Mesodermal cell (in vitro differentiated cells): ENCODE results near the gene CCDC9. TPM values are rescaled to one million over a fixed set of nuclear protein-coding genes. Genes with fewer than 3 reads are reported as not detected.

Experiments
- H3K27ac ChIP-seq: 2 replicates; pipeline ENCODE4 v1.7.0; 2013; ENCODE audit warnings: mild to moderate bottlenecking, low read depth, low read length, moderate library complexity; ENCODE audit not compliant: severe bottlenecking
- H3K36me3 ChIP-seq: 2 replicates; pipeline ENCODE4 v1.7.1; 2013; ENCODE audit warnings: mild to moderate bottlenecking, low read length, moderate library complexity; ENCODE audit not compliant: control insufficient read depth, insufficient read depth
- H3K4me1 ChIP-seq: one replicate; pipeline ENCODE4 v1.7.1; 2013; ENCODE audit warnings: mild to moderate bottlenecking, low read length; ENCODE audit not compliant: insufficient read depth, control insufficient read depth, poor library complexity, severe bottlenecking
- H3K4me3 ChIP-seq: 2 replicates; pipeline ENCODE4 v1.7.0; 2013; ENCODE audit warnings: low read length, control low read depth, mild to moderate bottlenecking; ENCODE audit not compliant: insufficient read depth, poor library complexity, severe bottlenecking; ENCODE audit errors: extremely low read depth
- H3K9me3 ChIP-seq: 2 replicates; pipeline ENCODE4 v1.7.1; 2013; ENCODE audit warnings: mild to moderate bottlenecking, low read length, moderate library complexity; ENCODE audit not compliant: control insufficient read depth
- WGBS, 2 experiments: methylation state at CpG; one replicate each; pipeline ENCODE4 v1.1.5; 2013; ENCODE audit warnings: missing lambda C conversion rate in 2 of 2; ENCODE audit not compliant: insufficient coverage in 2 of 2; 5-methylcytosine and 5-hydroxymethylcytosine counted together
- polyA plus RNA-seq, 2 experiments: library from polyadenylated mRNA; stranded (reverse); fragments of 50-300 nt; gene quantifications; one replicate each; pipeline ENCODE4 v1.2.3, GENCODE V29; 2013

Gene CCDC9
- polyA plus RNA-seq (2013, experiment 1 of 2): 24.1 TPM
- polyA plus RNA-seq (2013, experiment 2 of 2): 20.9 TPM

DNA sequence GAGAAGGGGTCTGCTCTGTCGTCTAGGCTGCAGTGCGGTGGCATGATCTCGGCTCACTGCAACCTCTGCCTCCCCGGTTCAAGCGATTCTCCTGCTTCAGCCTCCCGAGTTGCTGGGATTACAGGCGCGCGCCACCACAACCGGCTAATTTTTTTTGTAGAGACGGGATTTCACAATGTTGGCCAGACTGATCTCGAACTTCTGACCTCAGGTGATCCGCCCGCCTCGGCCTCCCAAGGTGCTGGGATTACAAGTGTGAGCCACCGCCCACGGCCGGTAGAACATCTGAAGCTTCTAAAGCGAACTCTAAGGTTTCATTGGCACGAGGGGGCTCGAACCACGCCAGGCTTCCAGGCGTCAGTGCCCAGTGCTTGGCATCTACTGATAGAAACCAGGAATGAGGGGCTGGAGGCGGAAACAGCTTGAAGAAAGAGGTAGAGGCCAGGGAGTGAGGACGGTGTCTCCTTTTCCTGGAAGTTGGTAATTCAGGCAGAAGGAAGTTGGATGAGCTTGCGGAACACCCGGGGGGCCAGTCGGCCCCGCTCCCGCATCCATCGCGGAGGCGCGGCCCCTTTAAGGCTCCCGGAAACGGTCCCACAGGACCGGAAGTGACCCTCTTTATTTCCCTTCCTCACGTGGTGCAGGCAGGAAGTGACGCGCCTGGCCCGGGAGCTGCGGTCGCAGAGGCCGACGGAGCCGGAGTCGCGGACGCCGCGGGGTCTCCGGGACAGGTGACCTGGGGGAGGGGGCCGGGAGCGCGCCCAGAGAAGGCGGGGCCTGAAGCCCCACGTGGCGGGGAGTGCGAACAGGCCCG is at the start of gene CCDC9:
Gene CCDC9, plus strand, starts transcription at position 647 of the 814 bp plus-strand sequence. CDS start 1,876 bp downstream, outside the sequence.
- Histone ChIP-seq H3K36me3 (peaks cover 27% of the 10 kb centered on the region), H3K4me1 (peaks cover 26% of the 10 kb centered on the region), H3K9me3 (no peaks in the 10 kb centered on the region), H3K27ac (peak within 1 kb of the TSS; percentile 97), H3K4me3 (peak within 1 kb of the TSS; percentile 58)
- 33 to 34% methylated on average over 51 to 54 of the region's 60 CpGs for WGBS, 2 experiments

- Histone ChIP-seq H3K4me1 (peaks cover 7% of the 10 kb centered on the region), H3K4me3 (no peak overlapping the region), H3K9me3 (no peaks in the 10 kb centered on the region), H3K36me3 (peaks cover 76% of the 10 kb centered on the region), H3K27ac (peak overlapping the region; percentile 64)
- 81 to 92% methylated on average over 10 to 12 of the region's 13 CpGs for WGBS, 2 experiments
Observed at GRCh38 chr19:47209319-47210179, 46.8 kb upstream of the CCDC9 start.

DNA sequence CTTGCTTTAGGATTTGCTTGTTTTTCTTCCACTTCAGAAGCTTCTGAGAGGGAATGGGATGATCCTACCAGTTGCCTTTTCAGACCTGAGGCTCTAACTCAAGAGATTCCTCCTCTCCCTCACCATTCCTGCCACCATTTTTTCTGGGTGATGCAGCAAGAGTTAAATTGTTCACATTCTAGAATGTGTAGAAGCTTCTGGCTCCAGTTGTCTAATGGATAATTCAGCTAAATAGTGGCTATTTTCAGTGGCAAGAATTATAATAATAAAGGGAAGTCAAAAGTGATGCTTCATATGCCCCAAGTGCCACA is 46.2 kb upstream of the CCDC9 start:
- H3K27ac ChIP-seq: peak overlapping the region; percentile 64
- no peaks in the 10 kb centered on the region for H3K9me3 ChIP-seq
- H3K4me3 ChIP-seq: no peak overlapping the region
- peaks cover 70% of the 10 kb centered on the region for H3K36me3 ChIP-seq
- H3K4me1 ChIP-seq: peaks cover 7% of the 10 kb centered on the region

DNA sequence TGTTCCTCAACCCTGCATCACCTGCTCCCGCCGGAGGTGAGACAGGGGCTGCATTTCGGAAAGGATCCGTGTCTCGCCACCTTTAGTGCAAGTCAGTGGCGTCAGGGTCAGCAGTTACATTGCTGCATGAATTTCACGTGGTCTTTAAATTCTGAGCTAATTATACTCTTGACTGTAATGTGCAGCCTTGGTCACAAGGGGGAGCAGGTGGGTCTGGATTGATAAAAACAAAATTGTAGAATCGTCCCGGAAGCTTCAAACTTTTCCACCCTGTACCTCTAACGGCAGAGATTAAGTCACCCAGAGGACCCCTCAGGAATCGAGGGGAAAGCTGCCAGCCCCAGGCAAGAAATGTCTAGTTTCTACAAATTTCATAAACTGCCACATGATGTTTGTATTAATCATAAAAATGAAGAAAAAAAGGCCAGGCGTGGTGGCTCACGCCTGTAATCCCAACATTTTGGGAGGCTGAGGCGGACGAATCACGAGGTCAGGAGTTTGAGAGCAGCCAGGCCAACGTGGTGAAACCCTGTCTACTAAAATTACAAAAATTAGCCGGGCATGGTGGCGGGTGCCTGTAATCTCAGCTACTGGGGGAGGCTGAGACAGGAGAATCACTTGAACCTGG is 45.5 kb upstream of the CCDC9 start:
- H3K27ac ChIP-seq: peak overlapping the region; percentile 64
- peaks cover 64% of the 10 kb centered on the region for H3K36me3 ChIP-seq
- H3K4me1 ChIP-seq: peaks cover 7% of the 10 kb centered on the region
- 59 to 72% methylated on average over 14 to 15 of the region's 19 CpGs for WGBS, 2 experiments
- H3K4me3 ChIP-seq: no peak overlapping the region
- no peaks in the 10 kb centered on the region for H3K9me3 ChIP-seq

DNA sequence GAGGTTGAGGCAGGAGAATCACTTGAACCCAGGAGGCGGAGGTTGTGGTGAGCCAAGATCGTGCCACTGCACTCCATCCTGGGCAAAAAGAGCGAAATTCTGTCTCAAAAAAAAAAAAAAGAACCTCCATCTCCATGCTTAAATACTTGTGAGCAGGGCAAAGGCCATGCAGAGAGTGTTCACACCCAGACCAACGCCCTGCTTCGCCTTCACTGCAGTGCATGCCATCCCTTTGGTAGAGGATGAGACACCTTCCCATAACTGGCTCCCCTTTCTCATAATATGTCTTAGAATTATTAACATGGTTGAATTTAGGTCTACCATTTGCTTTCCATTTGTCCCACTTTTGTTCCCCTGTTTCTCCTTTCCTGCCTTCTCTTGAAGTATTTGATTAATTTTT is 40.7 kb upstream of the CCDC9 start:
- WGBS, 2 experiments: 95 to 96% methylated on average over 3 to 5 of the region's 5 CpGs

GRCh38 chr19:47221080-47221841 is 35.1 kb upstream of the CCDC9 start:
- Histone ChIP-seq H3K36me3 (peaks cover 49% of the 10 kb centered on the region), H3K4me3 (no peak overlapping the region), H3K4me1 (peaks cover 5% of the 10 kb centered on the region), H3K9me3 (no peaks in the 10 kb centered on the region), H3K27ac (no peak overlapping the region)
- WGBS, 2 experiments: 93 to 95% methylated on average over 21 to 25 of the region's 33 CpGs

More for the DNA sequence above, 40.7 kb upstream of the CCDC9 start:
- no peak overlapping the region for H3K4me3 ChIP-seq
- H3K36me3 ChIP-seq: peaks cover 23% of the 10 kb centered on the region
- H3K9me3 ChIP-seq: no peaks in the 10 kb centered on the region
- H3K4me1 ChIP-seq: no peaks in the 10 kb centered on the region
- no peak overlapping the region for H3K27ac ChIP-seq

DNA sequence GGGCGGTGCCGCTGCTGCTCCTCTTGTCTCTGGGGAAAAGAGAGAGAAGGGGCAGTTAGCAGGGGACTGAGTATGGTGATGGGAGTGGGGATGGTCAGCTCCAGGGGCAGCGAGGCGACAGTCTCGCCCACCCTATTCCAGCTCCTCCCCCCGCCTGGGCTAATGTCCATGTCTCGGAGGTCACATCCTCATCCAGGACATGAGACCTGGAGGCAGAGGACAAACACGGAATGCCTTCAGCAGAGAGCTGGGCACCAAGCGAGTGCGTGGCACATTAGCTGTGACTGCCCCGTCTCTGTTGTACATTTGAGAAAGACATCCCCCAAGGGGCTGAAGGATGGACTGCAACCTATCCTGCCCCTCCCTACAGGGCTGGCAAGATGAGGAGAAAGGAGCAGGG is 34.4 kb upstream of the CCDC9 start:
- WGBS, 2 experiments: 92 to 96% methylated on average over 7 of the region's 11 CpGs
- Histone ChIP-seq H3K9me3 (no peaks in the 10 kb centered on the region), H3K36me3 (peaks cover 49% of the 10 kb centered on the region), H3K4me1 (peaks cover 12% of the 10 kb centered on the region), H3K4me3 (no peak overlapping the region), H3K27ac (no peak overlapping the region)

DNA sequence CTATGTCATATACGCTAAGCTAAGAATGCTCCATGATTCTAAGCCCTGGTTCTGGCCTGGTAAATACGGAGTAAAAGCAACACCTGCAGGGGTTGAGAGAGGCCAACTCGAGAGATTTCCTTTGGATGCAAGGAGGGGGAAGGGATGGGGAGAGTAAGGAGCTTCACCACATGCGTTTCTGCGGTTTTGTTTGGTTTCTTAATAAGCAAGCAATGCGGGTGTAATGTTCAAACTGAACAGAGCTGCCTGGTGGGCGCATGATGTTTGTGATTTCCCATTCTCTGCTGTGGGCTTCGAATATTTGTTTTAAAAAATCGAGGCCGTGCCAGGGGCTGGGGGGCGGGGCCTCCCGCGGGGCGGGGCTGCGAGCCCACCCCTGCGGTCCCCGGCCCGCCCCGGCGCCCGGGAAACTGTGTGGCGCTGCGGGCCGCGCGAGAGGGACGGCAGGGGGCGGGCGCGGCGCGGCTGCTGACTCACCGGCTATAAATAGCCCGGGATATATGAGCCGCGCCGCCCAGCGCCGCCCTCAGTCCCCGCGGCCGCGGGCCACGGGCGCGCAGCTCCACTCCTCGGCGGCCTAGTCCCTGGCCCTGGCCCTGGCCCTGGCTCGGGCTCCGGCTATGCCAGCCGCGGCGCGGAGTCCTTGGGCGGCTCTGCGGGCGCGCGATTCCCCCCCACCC is 30.4 kb upstream of the CCDC9 start:
- no peaks in the 10 kb centered on the region for H3K9me3 ChIP-seq
- peak overlapping the region; percentile 99 for H3K4me3 ChIP-seq
- H3K4me1 ChIP-seq: peaks cover 17% of the 10 kb centered on the region
- peaks cover 40% of the 10 kb centered on the region for H3K36me3 ChIP-seq
- 4 to 6% methylated on average over 43 to 47 of the region's 59 CpGs for WGBS, 2 experiments
- H3K27ac ChIP-seq: peak overlapping the region; percentile 90

- peak overlapping the region; percentile 90 for H3K27ac ChIP-seq
- H3K4me3 ChIP-seq: peak overlapping the region; percentile 99
- 5 to 9% methylated on average over 27 to 39 of the region's 56 CpGs for WGBS, 2 experiments
- H3K36me3 ChIP-seq: peaks cover 33% of the 10 kb centered on the region
- peaks cover 20% of the 10 kb centered on the region for H3K4me1 ChIP-seq
- no peaks in the 10 kb centered on the region for H3K9me3 ChIP-seq
Observed at GRCh38 chr19:47226426-47227351, 29.6 kb upstream of the CCDC9 start.
